Activated CD8-positive, alpha-beta T cell treated with anti-CD3 and anti-CD28 coated beads for 36 hours (primary cell): ENCODE data around the gene ZFAND4. TPM values are rescaled to one million over a fixed set of nuclear protein-coding genes. Genes with fewer than 3 reads are reported as not detected.

Experiments used
- ATAC-seq: fragments of 200-7000 bp; cut with Tn5 transposase; one replicate; pipeline ENCODE4 v1.10.0; 2021; ENCODE audit warnings: mild to moderate bottlenecking, moderate library complexity
- CTCF ChIA-PET: fragments of 350-600 bp; sonication (Branson Sonifier 250); formaldehyde crosslinking; loops from one replicate; lab custom pipeline; 2021; ENCODE audit warnings: antibody characterized with exemption; lab: Charles Lee
- POLR2A ChIA-PET: fragments of 350-600 bp; sonication (Branson Sonifier 250); formaldehyde crosslinking; loops from one replicate; lab custom pipeline; 2021; ENCODE audit warnings: antibody characterized with exemption; lab: Charles Lee
- DNase-seq: peaks from one replicate; pipeline ENCODE4 v3.0.0-alpha.2; 2020
- H3K27ac Mint-ChIP-seq: one replicate; pipeline ENCODE4 v1.8.0; 2021; ENCODE audit warnings: mild to moderate bottlenecking, mixed read lengths
- H3K27me3 Mint-ChIP-seq: one replicate; pipeline ENCODE4 v1.8.0; 2021; ENCODE audit warnings: mixed read lengths
- H3K36me3 Mint-ChIP-seq: one replicate; pipeline ENCODE4 v1.8.0; 2021; ENCODE audit warnings: low read depth, mixed read lengths
- H3K4me1 Mint-ChIP-seq: one replicate; pipeline ENCODE4 v1.8.0; 2021; ENCODE audit warnings: low read depth, mixed read lengths
- H3K4me3 Mint-ChIP-seq: one replicate; pipeline ENCODE4 v1.8.0; 2021; ENCODE audit warnings: mild to moderate bottlenecking, moderate library complexity, mixed read lengths
- H3K9me3 Mint-ChIP-seq: one replicate; pipeline ENCODE4 v1.8.0; 2021; ENCODE audit warnings: mixed read lengths
- intact Hi-C: fragments of 100-400 bp; cut with micrococcal nuclease; formaldehyde crosslinking; loops from one replicate; pipeline ENCODE4 v1.10.0; 2022
- total RNA-seq, 2 experiments: library from RNA; stranded (reverse); gene quantifications; one replicate each; pipeline ENCODE4 v1.2.3, GENCODE V29; 2021
- TF ChIP-seq, protein P1 (sequence below): fragments of 200-600 bp; IDR thresholded peaks from one replicate; pipeline ENCODE4 v1.8.0; 2022; ENCODE audit warnings: antibody characterized with exemption, mild to moderate bottlenecking

The ZFAND4 gene
- total RNA-seq, 2 experiments from 2014 or later, result 11.5 to 13.5 TPM

DNA sequence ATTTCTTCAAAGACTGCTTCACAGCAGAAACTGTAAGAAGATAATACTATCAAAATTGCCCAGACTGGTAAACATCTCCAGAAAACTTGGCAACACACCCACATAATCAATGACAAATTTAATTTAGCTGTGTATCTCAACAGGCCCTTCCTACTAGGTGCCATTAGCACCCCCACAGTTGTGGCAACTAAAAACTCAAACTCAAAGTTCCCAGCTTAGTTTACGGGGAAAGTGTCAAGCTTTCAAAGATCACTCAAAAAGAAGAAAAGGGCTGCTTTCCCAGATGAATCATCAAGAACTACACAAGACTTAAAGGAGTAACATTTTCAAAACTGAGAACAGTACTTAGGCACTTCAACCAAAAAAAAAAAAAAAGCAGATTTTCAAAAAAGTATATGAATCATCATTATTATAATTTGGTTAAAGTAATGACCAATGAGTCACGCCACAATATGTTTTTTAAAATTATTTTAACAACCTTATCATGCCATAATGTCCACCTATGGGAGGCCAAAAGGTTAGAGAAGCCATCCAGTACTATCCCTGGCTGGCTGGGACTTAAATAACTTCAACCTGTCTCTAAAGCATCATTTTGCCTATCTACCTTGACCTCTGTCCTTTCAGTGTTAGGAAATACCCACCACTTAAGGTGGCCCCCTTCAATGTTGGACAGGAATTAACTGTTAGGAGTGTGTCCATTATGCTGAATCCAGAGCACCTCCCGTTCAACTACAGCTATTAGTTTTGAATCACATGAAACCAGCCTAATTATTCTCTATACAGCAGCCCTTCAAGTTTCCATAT lies 90.8 kb downstream of the ZFAND4 start:
- H3K27me3 Mint-ChIP-seq, result no peaks in the 10 kb centered on the region
- H3K4me3 Mint-ChIP-seq, result no peak overlapping the region
- H3K9me3 Mint-ChIP-seq, result peaks cover 5% of the 10 kb centered on the region
- CTCF ChIA-PET, result interaction anchor here (0.7 to 1.5 kb wide), 4 partner anchors 8 to 68 kb away, joined by 3 to 6 read pairs (median 3); no protein-coding TSS in a partner anchor
- peaks cover 11% of the 10 kb centered on the region for H3K36me3 Mint-ChIP-seq
- peak overlapping the region; percentile 21 for H3K27ac Mint-ChIP-seq
- peaks cover 35% of the 10 kb centered on the region for H3K4me1 Mint-ChIP-seq
- POLR2A ChIA-PET, result interaction anchor here (2.0 to 2.3 kb wide), 2 partner anchors 13 to 19 kb away, joined by 6 read pairs; no protein-coding TSS in a partner anchor
- peak; percentile 29 for DNase-seq
- peak; percentile 55 for ATAC-seq
- intact Hi-C loops, result no loop called here
- TF ChIP-seq, protein P1, sequence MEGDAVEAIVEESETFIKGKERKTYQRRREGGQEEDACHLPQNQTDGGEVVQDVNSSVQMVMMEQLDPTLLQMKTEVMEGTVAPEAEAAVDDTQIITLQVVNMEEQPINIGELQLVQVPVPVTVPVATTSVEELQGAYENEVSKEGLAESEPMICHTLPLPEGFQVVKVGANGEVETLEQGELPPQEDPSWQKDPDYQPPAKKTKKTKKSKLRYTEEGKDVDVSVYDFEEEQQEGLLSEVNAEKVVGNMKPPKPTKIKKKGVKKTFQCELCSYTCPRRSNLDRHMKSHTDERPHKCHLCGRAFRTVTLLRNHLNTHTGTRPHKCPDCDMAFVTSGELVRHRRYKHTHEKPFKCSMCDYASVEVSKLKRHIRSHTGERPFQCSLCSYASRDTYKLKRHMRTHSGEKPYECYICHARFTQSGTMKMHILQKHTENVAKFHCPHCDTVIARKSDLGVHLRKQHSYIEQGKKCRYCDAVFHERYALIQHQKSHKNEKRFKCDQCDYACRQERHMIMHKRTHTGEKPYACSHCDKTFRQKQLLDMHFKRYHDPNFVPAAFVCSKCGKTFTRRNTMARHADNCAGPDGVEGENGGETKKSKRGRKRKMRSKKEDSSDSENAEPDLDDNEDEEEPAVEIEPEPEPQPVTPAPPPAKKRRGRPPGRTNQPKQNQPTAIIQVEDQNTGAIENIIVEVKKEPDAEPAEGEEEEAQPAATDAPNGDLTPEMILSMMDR, result no peak

DNA sequence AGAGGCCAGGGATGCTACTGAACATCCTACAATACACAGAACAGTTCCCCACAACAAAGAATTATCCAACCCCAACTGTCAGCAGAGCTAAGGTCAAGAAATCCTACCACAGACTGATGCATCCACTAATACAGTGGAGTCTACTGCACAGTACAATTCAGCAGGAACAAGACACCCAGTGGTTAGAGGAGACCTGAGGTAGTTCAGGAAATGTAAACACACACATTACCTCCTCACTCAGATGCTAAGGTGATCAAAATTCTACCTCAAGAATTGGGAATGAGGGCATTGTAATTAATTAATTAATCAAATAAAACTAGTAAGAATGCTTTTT lies 91.4 kb downstream of the ZFAND4 start:
- peak; percentile 54 for ATAC-seq
- peak overlapping the region; percentile 73 for H3K4me3 Mint-ChIP-seq
- intact Hi-C loops, result no loop called here

DNA sequence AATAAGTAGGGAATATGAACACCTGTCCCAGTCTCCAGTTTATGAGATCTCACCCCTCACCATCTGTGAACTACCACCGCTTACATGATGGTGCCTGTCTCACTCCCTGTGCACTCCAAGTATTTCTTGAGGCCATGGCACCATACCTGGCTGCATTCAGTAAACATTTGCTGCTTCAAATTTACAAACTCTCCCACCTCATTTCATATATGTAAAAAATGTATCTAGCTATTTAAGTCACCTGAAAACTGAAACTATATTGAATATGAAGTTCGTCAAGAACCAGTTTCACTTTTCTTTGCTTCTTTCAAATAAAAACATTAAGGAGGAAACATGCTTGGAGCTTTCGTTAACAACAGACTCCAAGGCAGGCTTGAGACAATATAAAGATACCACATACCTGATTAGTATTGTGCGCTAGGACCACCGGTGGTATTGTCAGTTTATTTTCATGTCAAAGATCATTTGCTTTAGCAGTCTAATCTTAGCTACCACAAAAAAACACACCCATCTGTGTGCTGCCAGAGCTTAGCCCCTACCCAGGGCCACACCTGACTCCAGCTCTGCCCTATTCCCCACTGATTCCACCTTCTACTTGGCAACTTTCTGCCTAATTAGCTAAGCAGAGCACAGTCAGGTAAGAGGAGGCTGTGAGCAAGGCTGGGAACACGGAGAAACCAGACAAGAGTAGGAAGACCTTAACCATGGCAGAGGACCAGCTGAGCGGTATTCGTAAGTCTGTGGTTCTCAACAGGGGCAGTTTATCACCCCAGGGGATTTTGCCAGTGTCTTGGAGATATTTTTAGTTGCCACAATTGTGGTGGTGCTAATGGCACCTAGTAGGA lies 92.0 kb downstream of the ZFAND4 start:
- Mint-ChIP-seq H3K4me3 (peak overlapping the region; percentile 73), H3K9me3 (peaks cover 3% of the 10 kb centered on the region), H3K4me1 (peaks cover 31% of the 10 kb centered on the region), H3K27ac (peak overlapping the region; percentile 93), H3K27me3 (no peaks in the 10 kb centered on the region), H3K36me3 (peaks cover 8% of the 10 kb centered on the region)
- POLR2A ChIA-PET, result interaction anchor here (0.6 to 2.3 kb wide), 3 partner anchors 14 to 83 kb away, joined by 3 to 6 read pairs (median 6); no protein-coding TSS in a partner anchor
- TF ChIP-seq, protein P1, result no peak
- DNase-seq (peak; percentile 59), ATAC-seq (peak; percentile 74)
- CTCF ChIA-PET, result interaction anchor here (1.4 to 1.5 kb wide), 4 partner anchors 9 to 16 kb away, joined by 3 to 6 read pairs (median 4); no protein-coding TSS in a partner anchor
- intact Hi-C loops, result no loop called here

More for the DNA sequence above, 91.4 kb downstream of the ZFAND4 start:
- Mint-ChIP-seq H3K4me1 (peaks cover 34% of the 10 kb centered on the region), H3K9me3 (peaks cover 3% of the 10 kb centered on the region), H3K36me3 (peaks cover 10% of the 10 kb centered on the region), H3K27ac (peak overlapping the region; percentile 93), H3K27me3 (no peaks in the 10 kb centered on the region)
- DNase-seq, result no peak
- ChIA-PET CTCF (interaction anchor here (0.7 to 1.5 kb wide), 4 partner anchors 8 to 68 kb away, joined by 3 to 6 read pairs (median 3); no protein-coding TSS in a partner anchor), POLR2A (interaction anchor here (2.0 to 2.3 kb wide), 2 partner anchors 13 to 19 kb away, joined by 6 read pairs; no protein-coding TSS in a partner anchor)
- TF ChIP-seq, protein P1, result no peak

DNA sequence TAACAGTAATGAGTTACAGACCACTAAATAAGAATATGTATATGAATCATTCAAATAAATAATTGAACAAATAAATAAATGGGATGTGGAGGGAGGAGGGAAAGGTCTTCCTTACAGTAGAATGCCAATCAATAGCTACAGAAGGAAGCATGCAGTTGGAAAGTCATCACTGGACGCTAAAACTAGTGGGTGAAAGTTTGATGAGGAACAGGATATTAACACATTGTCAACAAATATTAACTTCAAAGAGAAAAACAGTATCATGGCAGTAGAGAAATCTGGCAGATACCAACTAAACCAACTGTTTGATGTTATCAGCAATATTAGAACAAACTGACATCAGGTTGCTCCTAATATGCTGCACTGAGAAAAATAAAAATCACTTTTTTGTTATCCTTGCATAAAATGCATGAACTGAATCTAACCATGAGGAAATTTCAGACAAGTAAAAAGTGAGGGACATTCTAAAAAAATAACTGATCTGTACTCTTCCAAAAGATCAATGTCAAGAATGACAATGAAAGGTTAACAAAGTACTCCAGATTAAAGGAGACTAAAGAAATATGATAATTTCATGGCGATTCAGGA lies 94.1 kb downstream of the ZFAND4 start:
- ATAC-seq (no peak), DNase-seq (no peak)
- CTCF ChIA-PET, result interaction anchor here (0.8 kb wide), 1 partner anchor 24 kb away, joined by 3 read pairs; no protein-coding TSS in a partner anchor
- H3K36me3 Mint-ChIP-seq, result peaks cover 1% of the 10 kb centered on the region
- TF ChIP-seq, protein P1, result no peak
- H3K27ac Mint-ChIP-seq, result no peak overlapping the region
- H3K27me3 Mint-ChIP-seq, result no peaks in the 10 kb centered on the region
- H3K9me3 Mint-ChIP-seq, result no peaks in the 10 kb centered on the region
- H3K4me3 Mint-ChIP-seq, result no peak overlapping the region
- POLR2A ChIA-PET, result no interaction called here
- H3K4me1 Mint-ChIP-seq, result peaks cover 27% of the 10 kb centered on the region
- intact Hi-C loops, result no loop called here
